GM10248 (cell line): ENCODE measurements around the gene KCNK16.

Experiments used
- CTCF ChIA-PET: fragments of 300-600 bp; sonication (Branson Sonifier 250); formaldehyde crosslinking; extraction: SDS; loops from one replicate; lab custom pipeline; 2021; ENCODE audit warnings: antibody characterized with exemption; lab: Yijun Ruan, JAX
- POLR2A ChIA-PET: fragments of 350-650 bp; sonication (Branson Sonifier 250); formaldehyde crosslinking; extraction: SDS; loops from one replicate; lab custom pipeline; 2020; ENCODE audit warnings: antibody characterized with exemption; lab: Yijun Ruan, JAX
- DNase-seq: peaks from one replicate; pipeline ENCODE4 v3.0.0; 2012; ENCODE audit errors: extremely low spot score
- TF ChIP-seq, protein P1 (sequence below): IDR thresholded peaks from 2 replicates; pipeline ENCODE4 v1.5.1; 2012; ENCODE audit warnings: mild to moderate bottlenecking, low read depth; ENCODE audit errors: extremely low read depth, missing control alignments, control extremely low read depth

KCNK16 gene

DNA sequence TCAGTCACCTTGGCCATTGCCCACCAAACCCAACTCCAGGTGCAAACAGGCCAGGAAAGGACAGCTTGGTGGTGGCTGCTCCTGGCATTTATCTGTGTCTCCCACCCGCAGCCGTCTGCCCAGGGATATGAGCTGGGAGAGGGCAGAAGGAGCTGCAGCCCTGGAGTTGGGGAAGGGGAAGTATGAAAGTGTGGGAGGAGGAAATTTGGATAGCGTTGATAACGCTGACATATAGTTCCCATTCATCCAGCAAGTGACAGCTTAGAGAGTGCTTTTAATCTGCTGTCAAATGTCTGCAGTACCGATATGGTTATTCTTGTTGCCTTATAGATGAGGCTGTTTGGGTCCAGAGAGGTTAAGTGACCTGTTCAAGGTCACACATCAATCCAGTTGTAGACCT lies 741 bp downstream of the KCNK16 start:
- ChIA-PET POLR2A (no interaction called here), CTCF (interaction anchor here (0.8 to 1.1 kb wide), 3 partner anchors 9 to 118 kb away, joined by 3 read pairs; no protein-coding TSS in a partner anchor)
- TF ChIP-seq, protein P1, sequence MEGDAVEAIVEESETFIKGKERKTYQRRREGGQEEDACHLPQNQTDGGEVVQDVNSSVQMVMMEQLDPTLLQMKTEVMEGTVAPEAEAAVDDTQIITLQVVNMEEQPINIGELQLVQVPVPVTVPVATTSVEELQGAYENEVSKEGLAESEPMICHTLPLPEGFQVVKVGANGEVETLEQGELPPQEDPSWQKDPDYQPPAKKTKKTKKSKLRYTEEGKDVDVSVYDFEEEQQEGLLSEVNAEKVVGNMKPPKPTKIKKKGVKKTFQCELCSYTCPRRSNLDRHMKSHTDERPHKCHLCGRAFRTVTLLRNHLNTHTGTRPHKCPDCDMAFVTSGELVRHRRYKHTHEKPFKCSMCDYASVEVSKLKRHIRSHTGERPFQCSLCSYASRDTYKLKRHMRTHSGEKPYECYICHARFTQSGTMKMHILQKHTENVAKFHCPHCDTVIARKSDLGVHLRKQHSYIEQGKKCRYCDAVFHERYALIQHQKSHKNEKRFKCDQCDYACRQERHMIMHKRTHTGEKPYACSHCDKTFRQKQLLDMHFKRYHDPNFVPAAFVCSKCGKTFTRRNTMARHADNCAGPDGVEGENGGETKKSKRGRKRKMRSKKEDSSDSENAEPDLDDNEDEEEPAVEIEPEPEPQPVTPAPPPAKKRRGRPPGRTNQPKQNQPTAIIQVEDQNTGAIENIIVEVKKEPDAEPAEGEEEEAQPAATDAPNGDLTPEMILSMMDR, result no peak
- no peak for DNase-seq

DNA sequence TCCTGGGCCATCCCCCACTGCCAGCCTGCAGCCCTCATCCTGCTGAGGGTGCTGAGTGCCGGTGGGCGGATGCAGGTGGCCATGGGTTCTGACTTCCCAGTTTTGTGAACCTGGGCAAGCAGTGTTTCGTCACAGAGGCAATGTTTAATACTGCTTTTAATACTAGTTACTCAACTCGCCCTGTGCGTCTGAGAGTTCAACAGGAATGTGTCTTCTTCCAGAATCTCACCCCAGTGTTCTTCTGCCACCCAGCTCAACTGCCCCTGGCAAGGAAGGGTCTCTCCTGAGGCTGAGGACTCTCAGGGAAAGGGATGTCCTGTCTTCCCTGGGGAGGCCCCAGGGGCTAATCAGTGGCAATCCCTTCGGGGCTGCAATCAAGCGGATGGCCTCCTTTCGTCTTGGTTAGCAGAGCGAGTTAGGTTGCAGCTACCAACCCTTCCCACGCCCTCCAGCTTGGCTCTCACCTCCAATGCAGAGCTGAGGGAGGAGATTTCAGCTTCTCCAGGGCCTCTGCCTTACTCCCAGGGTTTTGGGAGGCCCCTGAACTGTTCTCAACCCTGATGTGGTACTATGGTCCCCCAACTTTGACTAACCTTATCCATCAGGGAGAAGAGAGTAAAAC lies 2.0 kb downstream of the KCNK16 start:
- no peak for DNase-seq
- POLR2A ChIA-PET, result no interaction called here
- TF ChIP-seq, protein P1, result no peak
- CTCF ChIA-PET, result interaction anchor here (0.8 to 1.1 kb wide), 2 partner anchors 10 to 18 kb away, joined by 3 read pairs; no protein-coding TSS in a partner anchor

DNA sequence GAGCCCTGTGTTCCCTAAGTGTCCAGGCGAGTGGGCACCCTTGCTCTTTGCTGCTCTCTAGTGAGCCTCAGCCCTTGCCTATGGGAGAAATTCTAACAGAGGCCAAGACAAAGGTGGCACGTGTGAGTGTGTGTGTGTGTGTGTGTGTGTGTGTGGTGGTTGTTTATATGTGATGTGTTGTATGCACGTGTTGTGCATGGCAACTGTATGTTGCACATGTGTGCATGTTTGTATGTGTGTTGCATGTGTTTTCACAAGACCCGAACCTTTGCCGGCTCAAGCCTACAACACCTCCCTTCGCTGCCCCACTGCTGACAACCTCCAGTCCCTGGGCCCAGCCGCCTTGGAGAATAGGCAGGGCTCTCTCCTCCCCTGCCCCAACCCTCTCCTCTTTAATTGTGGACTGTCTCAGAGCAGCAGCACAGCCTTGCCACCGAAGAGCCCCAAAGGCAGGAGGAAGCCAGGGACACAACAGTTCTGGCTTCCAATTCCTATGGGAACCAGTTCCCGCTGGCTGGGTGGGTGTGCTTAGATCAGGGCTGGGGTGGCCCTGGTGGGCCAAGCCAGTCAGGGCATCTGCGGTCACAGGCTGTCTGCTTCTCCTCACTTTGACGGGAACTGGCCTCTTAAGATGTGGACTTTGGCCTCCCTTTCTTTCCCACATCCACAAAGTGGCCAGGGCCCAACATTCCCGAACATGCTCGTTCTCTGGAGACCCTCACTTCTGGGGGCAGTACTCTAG lies 2.7 kb downstream of the KCNK16 start:
- TF ChIP-seq, protein P1, result no peak
- DNase-seq, result no peak
- POLR2A ChIA-PET, result no interaction called here
- CTCF ChIA-PET, result interaction anchor here (1.6 kb wide), 1 partner anchor 10 kb away, joined by 7 read pairs; no protein-coding TSS in a partner anchor

DNA sequence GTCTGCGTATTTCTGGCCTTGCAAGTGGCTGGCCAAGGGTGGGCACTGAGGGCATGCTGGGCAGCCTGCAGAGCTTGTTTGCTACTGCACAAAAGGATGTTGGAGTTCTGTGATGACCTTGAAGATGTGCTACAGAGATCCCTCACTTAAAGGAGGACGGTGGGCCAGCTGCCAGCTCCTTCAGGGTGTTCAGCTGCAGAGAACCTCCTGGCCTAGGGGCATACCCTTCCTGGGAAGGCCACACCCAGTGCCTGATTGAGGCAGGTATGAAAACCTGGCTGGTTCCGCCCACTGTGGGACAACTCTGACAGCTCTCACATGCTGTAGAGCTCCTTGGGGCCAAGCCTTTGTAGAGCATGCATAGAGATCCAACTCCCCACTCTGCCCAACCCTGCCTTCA lies 5.2 kb downstream of the KCNK16 start:
- CTCF ChIA-PET, result interaction anchor here (1.0 to 1.3 kb wide), 2 partner anchors 12 to 14 kb away, joined by 3 to 5 read pairs; no protein-coding TSS in a partner anchor
- POLR2A ChIA-PET, result no interaction called here
- TF ChIP-seq, protein P1, result no peak
- no peak for DNase-seq

DNA sequence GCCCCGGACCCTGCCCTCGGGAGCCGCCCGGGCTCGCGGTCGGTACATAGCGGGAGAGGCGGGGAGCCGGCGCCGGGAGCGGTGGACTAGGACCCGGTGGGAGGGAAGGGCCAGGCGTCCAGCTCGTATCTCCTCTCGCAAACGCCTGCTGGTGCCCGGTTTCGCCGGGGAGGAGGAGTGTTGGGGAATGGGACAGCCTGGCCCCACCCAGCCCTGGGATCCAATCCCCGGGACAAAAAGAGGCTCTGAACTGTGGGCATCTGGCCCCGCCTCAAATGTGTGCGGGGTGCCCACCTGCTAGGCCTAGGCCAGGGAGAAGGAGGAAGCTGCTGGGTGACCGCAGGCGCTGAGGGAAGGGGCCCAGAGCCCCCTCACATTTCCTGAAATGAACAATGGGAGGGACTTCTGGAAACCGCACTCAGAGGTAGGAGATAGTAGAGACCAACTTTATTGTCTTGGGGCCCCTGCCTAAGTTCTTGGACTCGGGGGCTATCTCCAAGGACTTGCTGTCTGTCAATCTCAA lies 8.2 kb downstream of the KCNK16 start, which contains the start of gene KCNK17:
Gene KCNK17 (minus strand): TSS at position 147 of the 523 bp plus-strand sequence. CDS start 99 bp downstream, at position 48.
- POLR2A ChIA-PET, result no interaction called here
- CTCF ChIA-PET, result interaction anchor here (1.8 kb wide), 1 partner anchor 11 kb away, joined by 12 read pairs; no protein-coding TSS in a partner anchor
- TF ChIP-seq, protein P1, result no peak
- no peak for DNase-seq

DNA sequence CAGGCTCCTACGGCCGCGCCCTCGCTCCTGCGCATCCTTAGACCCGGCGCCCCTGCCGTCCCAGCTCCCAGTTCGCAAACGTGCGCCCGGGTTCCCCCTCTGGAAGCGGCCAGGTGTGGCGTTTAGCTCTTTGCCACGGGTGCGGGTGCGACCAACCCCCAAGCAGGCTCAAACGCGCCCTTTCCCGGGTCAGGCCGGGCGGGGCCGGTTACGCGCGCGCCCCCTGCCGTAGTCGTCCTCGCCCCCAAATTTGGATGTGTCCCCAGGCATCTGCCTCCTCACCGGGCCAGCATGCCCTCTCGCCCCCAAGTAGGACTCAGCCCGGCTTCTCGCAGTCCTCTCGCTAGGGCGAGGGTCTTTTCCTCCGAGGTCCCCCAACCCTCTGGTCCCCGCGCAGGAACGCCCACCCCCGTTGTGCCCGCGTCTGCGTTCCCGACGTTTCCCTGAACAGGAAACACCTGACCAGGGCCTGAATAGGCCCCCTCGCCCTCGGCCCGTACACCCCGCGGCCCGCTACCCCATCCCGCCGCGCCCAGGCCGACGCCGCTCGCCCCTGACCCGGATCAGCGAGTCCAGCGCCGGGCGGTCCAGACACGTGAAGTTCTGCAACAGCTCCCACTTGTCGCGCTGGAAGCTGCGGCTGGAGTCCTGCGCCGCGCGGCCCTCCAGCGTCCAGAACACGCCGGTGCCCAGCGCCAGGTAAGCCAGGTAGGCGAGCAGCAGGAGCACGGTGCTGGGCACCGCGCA lies 8.8 kb downstream of the KCNK16 start:
- TF ChIP-seq, protein P1, result no peak
- ChIA-PET POLR2A (no interaction called here), CTCF (interaction anchor here (2.7 kb wide), 1 partner anchor 11 kb away, joined by 10 read pairs; no protein-coding TSS in a partner anchor)
- DNase-seq, result no peak
